GM23338 (cell line): ENCODE results near the gene PSPH. TPM values are rescaled to one million over a fixed set of nuclear protein-coding genes. Genes with fewer than 3 reads are reported as not detected.

Source experiments
- ATAC-seq: fragments of 200-7000 bp; cut with Tn5 transposase; 3 replicates; pipeline ENCODE4 v1.9.1; 2020
- DNase-seq: peaks from one replicate; pipeline ENCODE4 v3.0.0-alpha.2; 2015; ENCODE audit warnings: low spot score
- H2AFZ ChIP-seq: fragments of 200-600 bp; sonication (generic); 2 replicates; pipeline ENCODE4 v1.8.0; 2016; ENCODE audit warnings: antibody characterized with exemption, mild to moderate bottlenecking, moderate library complexity
- H3F3A ChIP-seq: fragments of 200-600 bp; sonication (generic); replicated peaks from 2 replicates; pipeline ENCODE4 v1.8.0; 2017; ENCODE audit warnings: antibody characterized with exemption, mixed run types, low read depth
- H3K27ac ChIP-seq: fragments of 200-600 bp; sonication (generic); 2 replicates; pipeline ENCODE4 v1.6.1; 2016; ENCODE audit warnings: low read depth
- H3K27me3 ChIP-seq: fragments of 200-600 bp; sonication (generic); 2 replicates; pipeline ENCODE4 v1.8.0; 2016; ENCODE audit warnings: mild to moderate bottlenecking, mixed run types, moderate library complexity; ENCODE audit not compliant: insufficient read depth
- H3K36me3 ChIP-seq: fragments of 200-600 bp; sonication (generic); 2 replicates; pipeline ENCODE4 v1.8.0; 2016; ENCODE audit warnings: mild to moderate bottlenecking; ENCODE audit not compliant: insufficient read depth
- H3K4me1 ChIP-seq: fragments of 200-600 bp; sonication (generic); 2 replicates; pipeline ENCODE4 v1.8.0; 2016; ENCODE audit warnings: mild to moderate bottlenecking, moderate library complexity; ENCODE audit not compliant: insufficient read depth
- H3K4me2 ChIP-seq: fragments of 200-600 bp; sonication (generic); 2 replicates; pipeline ENCODE4 v1.7.1; 2017; ENCODE audit warnings: mixed run types
- H3K4me3 ChIP-seq: fragments of 200-600 bp; sonication (generic); 2 replicates; pipeline ENCODE4 v1.6.1; 2016; ENCODE audit warnings: mixed run types
- H3K79me2 ChIP-seq: fragments of 200-600 bp; sonication (generic); replicated peaks from 2 replicates; pipeline ENCODE4 v1.8.0; 2017; ENCODE audit warnings: mild to moderate bottlenecking; ENCODE audit not compliant: insufficient read depth
- H3K9me2 ChIP-seq: fragments of 200-600 bp; sonication (generic); 2 replicates; pipeline ENCODE4 v1.8.0; 2017; ENCODE audit not compliant: insufficient read depth
- H4K20me1 ChIP-seq: fragments of 200-600 bp; sonication (generic); replicated peaks from 2 replicates; pipeline ENCODE4 v1.8.0; 2017; ENCODE audit warnings: mild to moderate bottlenecking; ENCODE audit not compliant: insufficient read depth
- H3K27ac Mint-ChIP-seq: 2 replicates; pipeline ENCODE4 v1.8.0; 2020; ENCODE audit warnings: inconsistent platforms, mild to moderate bottlenecking, moderate library complexity, mixed read lengths
- H3K27me3 Mint-ChIP-seq: 3 replicates; pipeline ENCODE4 v1.8.0; 2022; ENCODE audit warnings: low read depth, mild to moderate bottlenecking, moderate library complexity, mixed read lengths, inconsistent platforms; ENCODE audit not compliant: insufficient read depth, poor library complexity
- H3K36me3 Mint-ChIP-seq: 3 replicates; pipeline ENCODE4 v1.8.0; 2021; ENCODE audit warnings: low read depth, mild to moderate bottlenecking, inconsistent platforms, moderate library complexity, mixed read lengths
- H3K4me1 Mint-ChIP-seq: 3 replicates; pipeline ENCODE4 v1.8.0; 2020; ENCODE audit warnings: mild to moderate bottlenecking, inconsistent platforms, mixed read lengths
- H3K4me3 Mint-ChIP-seq: 3 replicates; pipeline ENCODE4 v1.8.0; 2021; ENCODE audit warnings: moderate library complexity, mild to moderate bottlenecking, inconsistent platforms, mixed read lengths
- H3K9me3 Mint-ChIP-seq: 3 replicates; pipeline ENCODE4 v1.8.0; 2020; ENCODE audit warnings: moderate library complexity, mild to moderate bottlenecking, inconsistent platforms, mixed read lengths
- CREB1 ChIP-seq: fragments of 250-450 bp; sonication (Bioruptor Pico); IDR thresholded peaks from 2 replicates; pipeline ENCODE4 v1.5.0; 2020; ENCODE audit warnings: low read depth, mild to moderate bottlenecking, moderate library complexity
- CTCF ChIP-seq, 2 experiments: fragments of 200-600 bp in 1 of 2; sonication (generic) in 1 of 2; conservative IDR thresholded peaks; 2 replicates each; pipeline versions ENCODE4 v1.5.1 to v1.6.1; 2016 to 2017; ENCODE audit warnings: antibody characterized with exemption in 2 of 2, low read depth in 2 of 2, mild to moderate bottlenecking in 2 of 2, moderate library complexity in 1 of 2
- ETS1 ChIP-seq: IDR thresholded peaks from 2 replicates; pipeline ENCODE4 v1.6.1; 2016; ENCODE audit warnings: antibody characterized with exemption
- EZH2 ChIP-seq: fragments of 200-600 bp; sonication (generic); IDR thresholded peaks from one replicate; pipeline ENCODE4 v1.8.0; 2017; ENCODE audit warnings: antibody characterized with exemption, mild to moderate bottlenecking, low read depth; ENCODE audit not compliant: unreplicated experiment
- EZH2phosphoT487 ChIP-seq: fragments of 200-600 bp; sonication (generic); IDR thresholded peaks from one replicate; pipeline ENCODE4 v1.8.1; 2018; ENCODE audit warnings: antibody characterized with exemption; ENCODE audit not compliant: unreplicated experiment
- JUNB ChIP-seq: IDR thresholded peaks from one replicate; pipeline ENCODE4 v1.6.1; 2016; ENCODE audit warnings: antibody characterized with exemption; ENCODE audit not compliant: unreplicated experiment
- NANOG ChIP-seq: IDR thresholded peaks from 2 replicates; pipeline ENCODE4 v1.6.1; 2016; ENCODE audit warnings: antibody characterized with exemption, borderline replicate concordance
- ZNF114 ChIP-seq: fragments of 250-450 bp; sonication (Bioruptor Pico); IDR thresholded peaks from 2 replicates; pipeline ENCODE4 v1.5.0; 2020; ENCODE audit warnings: mild to moderate bottlenecking, moderate library complexity
- ZNF331 ChIP-seq: fragments of 250-450 bp; sonication (Bioruptor Pico); IDR thresholded peaks from 2 replicates; pipeline ENCODE4 v1.5.0; 2020; ENCODE audit warnings: low read depth, mild to moderate bottlenecking, moderate library complexity
- polyA plus RNA-seq: library from polyadenylated mRNA; unstranded; fragments of >200 nt; fragmentation: Nextera tagmentation; extraction: Ambion mirVana; gene quantifications from 2 replicates; pipeline ENCODE4 v1.2.1, GENCODE V29; 2016
- total RNA-seq: library from RNA; depleted of rRNA; stranded (reverse); fragments of >200 nt; shearing (Covaris generic); gene quantifications from 2 replicates; pipeline ENCODE4 v1.2.3, GENCODE V29; 2014
- TF ChIP-seq, protein P1 (sequence below): IDR thresholded peaks from one replicate; pipeline ENCODE4 v1.6.1; 2018; ENCODE audit warnings: antibody characterized with exemption; ENCODE audit not compliant: unreplicated experiment
- TF ChIP-seq, protein P2 (sequence below): fragments of 250-450 bp; sonication (Bioruptor Pico); IDR thresholded peaks from 2 replicates; pipeline ENCODE4 v1.5.0; 2020; ENCODE audit warnings: mild to moderate bottlenecking, moderate library complexity

Gene PSPH
- total and polyA plus RNA-seq, 2 experiments from 2014 or later = 38.3 to 149 TPM

DNA sequence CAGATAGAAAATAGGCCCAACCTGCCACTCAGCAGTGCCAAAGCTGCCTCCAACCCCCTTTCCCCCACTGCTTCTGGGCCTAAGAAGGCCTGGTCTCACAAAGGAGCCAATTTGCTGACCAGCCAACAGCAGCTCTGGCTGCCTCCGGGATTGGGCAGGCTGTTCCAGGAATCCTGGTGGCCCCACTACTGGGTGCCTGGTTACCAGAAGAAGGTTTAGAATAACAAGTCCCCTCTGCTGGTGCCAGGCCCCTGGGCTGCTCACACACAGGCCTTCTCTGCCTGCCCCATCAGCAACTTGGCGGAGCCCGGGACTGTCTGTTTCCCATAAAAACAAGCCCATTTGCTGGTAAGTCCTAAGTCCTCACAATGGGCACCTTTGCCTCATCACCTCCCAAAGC is 40.3 kb upstream of the PSPH start:
- Mint-ChIP-seq H3K27me3 (peaks cover 1% of the 10 kb centered on the region), H3K4me3 (no peak overlapping the region), H3K27ac (no peak overlapping the region), H3K4me1 (no peaks in the 10 kb centered on the region), H3K36me3 (peaks cover 14% of the 10 kb centered on the region; the same call in 2 of the 3 replicates), H3K9me3 (peaks cover 56% of the 10 kb centered on the region)
- H3K4me3 ChIP-seq = no peak overlapping the region
- no peak overlapping the region for H2AFZ ChIP-seq
- no peaks in the 10 kb centered on the region for H3K9me2 ChIP-seq
- no peak overlapping the region for H3K4me2 ChIP-seq
- ATAC-seq = no peak
- H3K27ac ChIP-seq = no peak overlapping the region
- no peaks in the 10 kb centered on the region for H3F3A ChIP-seq
- H4K20me1 ChIP-seq = no peaks in the 10 kb centered on the region
- H3K27me3 ChIP-seq = no peaks in the 10 kb centered on the region
- H3K79me2 ChIP-seq = no peaks in the 10 kb centered on the region
- DNase-seq = no peak
- no peaks in the 10 kb centered on the region for H3K4me1 ChIP-seq
- no peak for TF ChIP-seq EZH2
- no peak for TF ChIP-seq JUNB
- no peak for TF ChIP-seq NANOG
- TF ChIP-seq CTCF (conservative IDR thresholded peaks at IDR 0.05; ENCODE audit: low read depth in 2 of 2) = no peak
- TF ChIP-seq, protein P1, sequence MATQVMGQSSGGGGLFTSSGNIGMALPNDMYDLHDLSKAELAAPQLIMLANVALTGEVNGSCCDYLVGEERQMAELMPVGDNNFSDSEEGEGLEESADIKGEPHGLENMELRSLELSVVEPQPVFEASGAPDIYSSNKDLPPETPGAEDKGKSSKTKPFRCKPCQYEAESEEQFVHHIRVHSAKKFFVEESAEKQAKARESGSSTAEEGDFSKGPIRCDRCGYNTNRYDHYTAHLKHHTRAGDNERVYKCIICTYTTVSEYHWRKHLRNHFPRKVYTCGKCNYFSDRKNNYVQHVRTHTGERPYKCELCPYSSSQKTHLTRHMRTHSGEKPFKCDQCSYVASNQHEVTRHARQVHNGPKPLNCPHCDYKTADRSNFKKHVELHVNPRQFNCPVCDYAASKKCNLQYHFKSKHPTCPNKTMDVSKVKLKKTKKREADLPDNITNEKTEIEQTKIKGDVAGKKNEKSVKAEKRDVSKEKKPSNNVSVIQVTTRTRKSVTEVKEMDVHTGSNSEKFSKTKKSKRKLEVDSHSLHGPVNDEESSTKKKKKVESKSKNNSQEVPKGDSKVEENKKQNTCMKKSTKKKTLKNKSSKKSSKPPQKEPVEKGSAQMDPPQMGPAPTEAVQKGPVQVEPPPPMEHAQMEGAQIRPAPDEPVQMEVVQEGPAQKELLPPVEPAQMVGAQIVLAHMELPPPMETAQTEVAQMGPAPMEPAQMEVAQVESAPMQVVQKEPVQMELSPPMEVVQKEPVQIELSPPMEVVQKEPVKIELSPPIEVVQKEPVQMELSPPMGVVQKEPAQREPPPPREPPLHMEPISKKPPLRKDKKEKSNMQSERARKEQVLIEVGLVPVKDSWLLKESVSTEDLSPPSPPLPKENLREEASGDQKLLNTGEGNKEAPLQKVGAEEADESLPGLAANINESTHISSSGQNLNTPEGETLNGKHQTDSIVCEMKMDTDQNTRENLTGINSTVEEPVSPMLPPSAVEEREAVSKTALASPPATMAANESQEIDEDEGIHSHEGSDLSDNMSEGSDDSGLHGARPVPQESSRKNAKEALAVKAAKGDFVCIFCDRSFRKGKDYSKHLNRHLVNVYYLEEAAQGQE = no peak
- no peak for TF ChIP-seq ZNF114 (CRISPR knock-in tag)
- TF ChIP-seq, protein P2, sequence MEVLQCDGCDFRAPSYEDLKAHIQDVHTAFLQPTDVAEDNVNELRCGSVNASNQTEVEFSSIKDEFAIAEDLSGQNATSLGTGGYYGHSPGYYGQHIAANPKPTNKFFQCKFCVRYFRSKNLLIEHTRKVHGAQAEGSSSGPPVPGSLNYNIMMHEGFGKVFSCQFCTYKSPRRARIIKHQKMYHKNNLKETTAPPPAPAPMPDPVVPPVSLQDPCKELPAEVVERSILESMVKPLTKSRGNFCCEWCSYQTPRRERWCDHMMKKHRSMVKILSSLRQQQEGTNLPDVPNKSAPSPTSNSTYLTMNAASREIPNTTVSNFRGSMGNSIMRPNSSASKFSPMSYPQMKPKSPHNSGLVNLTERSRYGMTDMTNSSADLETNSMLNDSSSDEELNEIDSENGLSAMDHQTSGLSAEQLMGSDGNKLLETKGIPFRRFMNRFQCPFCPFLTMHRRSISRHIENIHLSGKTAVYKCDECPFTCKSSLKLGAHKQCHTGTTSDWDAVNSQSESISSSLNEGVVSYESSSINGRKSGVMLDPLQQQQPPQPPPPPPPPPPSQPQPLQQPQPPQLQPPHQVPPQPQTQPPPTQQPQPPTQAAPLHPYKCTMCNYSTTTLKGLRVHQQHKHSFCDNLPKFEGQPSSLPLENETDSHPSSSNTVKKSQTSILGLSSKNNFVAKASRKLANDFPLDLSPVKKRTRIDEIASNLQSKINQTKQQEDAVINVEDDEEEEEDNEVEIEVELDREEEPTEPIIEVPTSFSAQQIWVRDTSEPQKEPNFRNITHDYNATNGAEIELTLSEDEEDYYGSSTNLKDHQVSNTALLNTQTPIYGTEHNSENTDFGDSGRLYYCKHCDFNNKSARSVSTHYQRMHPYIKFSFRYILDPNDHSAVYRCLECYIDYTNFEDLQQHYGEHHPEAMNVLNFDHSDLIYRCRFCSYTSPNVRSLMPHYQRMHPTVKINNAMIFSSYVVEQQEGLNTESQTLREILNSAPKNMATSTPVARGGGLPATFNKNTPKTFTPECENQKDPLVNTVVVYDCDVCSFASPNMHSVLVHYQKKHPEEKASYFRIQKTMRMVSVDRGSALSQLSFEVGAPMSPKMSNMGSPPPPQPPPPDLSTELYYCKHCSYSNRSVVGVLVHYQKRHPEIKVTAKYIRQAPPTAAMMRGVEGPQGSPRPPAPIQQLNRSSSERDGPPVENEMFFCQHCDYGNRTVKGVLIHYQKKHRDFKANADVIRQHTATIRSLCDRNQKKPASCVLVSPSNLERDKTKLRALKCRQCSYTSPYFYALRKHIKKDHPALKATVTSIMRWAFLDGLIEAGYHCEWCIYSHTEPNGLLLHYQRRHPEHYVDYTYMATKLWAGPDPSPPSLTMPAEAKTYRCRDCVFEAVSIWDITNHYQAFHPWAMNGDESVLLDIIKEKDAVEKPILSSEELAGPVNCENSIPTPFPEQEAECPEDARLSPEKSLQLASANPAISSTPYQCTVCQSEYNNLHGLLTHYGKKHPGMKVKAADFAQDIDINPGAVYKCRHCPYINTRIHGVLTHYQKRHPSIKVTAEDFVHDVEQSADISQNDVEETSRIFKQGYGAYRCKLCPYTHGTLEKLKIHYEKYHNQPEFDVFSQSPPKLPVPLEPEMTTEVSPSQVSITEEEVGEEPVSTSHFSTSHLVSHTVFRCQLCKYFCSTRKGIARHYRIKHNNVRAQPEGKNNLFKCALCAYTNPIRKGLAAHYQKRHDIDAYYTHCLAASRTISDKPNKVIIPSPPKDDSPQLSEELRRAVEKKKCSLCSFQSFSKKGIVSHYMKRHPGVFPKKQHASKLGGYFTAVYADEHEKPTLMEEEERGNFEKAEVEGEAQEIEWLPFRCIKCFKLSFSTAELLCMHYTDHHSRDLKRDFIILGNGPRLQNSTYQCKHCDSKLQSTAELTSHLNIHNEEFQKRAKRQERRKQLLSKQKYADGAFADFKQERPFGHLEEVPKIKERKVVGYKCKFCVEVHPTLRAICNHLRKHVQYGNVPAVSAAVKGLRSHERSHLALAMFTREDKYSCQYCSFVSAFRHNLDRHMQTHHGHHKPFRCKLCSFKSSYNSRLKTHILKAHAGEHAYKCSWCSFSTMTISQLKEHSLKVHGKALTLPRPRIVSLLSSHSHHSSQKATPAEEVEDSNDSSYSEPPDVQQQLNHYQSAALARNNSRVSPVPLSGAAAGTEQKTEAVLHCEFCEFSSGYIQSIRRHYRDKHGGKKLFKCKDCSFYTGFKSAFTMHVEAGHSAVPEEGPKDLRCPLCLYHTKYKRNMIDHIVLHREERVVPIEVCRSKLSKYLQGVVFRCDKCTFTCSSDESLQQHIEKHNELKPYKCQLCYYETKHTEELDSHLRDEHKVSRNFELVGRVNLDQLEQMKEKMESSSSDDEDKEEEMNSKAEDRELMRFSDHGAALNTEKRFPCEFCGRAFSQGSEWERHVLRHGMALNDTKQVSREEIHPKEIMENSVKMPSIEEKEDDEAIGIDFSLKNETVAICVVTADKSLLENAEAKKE (CRISPR knock-in tag) = no peak
- no peak for TF ChIP-seq CREB1 (CRISPR knock-in tag)
- TF ChIP-seq EZH2phosphoT487 = no peak
- TF ChIP-seq ETS1 = no peak
- TF ChIP-seq ZNF331 (CRISPR knock-in tag) = no peak
- H3K36me3 ChIP-seq = no peaks in the 10 kb centered on the region
